HepG2 (cell line): Measurements from ENCODE around the gene FKBP1A. TPM values are rescaled to one million over a fixed set of nuclear protein-coding genes. Genes with fewer than 3 reads are reported as not detected.

Source experiments
- AGO2 ChIP-seq: fragments of 200-400 bp; formaldehyde crosslinking; optimal IDR thresholded peaks from 2 replicates; pipeline ENCODE3; 2017; ENCODE audit warnings: mild to moderate bottlenecking, low read depth, low read length, moderate library complexity
- ARHGAP35 ChIP-seq: sonication (generic); formaldehyde crosslinking; IDR thresholded peaks from 2 replicates; pipeline ENCODE4 v1.9.0; 2022; ENCODE audit warnings: mild to moderate bottlenecking, inconsistent platforms, moderate library complexity, missing genetic modification reagents, borderline replicate concordance
- CEBPB ChIP-seq: IDR thresholded peaks from 2 replicates; pipeline ENCODE4 v1.6.1; 2011; ENCODE audit warnings: low read depth, low read length, improper control_type of control experiment, borderline replicate concordance
- CEBPG ChIP-seq: IDR thresholded peaks from 2 replicates; pipeline ENCODE4 v1.6.1; 2016
- FOXA1 ChIP-seq, 2 experiments: fragments of 450-650 bp in 1 of 2; sonication (generic) in 1 of 2; formaldehyde crosslinking in 1 of 2; IDR thresholded peaks; 2 replicates each; pipeline versions ENCODE4 v1.4.0 to v1.6.1; 2016 to 2020; ENCODE audit warnings: missing genetic modification reagents in 1 of 2
- HNRNPH1 ChIP-seq: fragments of 200-400 bp; formaldehyde crosslinking; optimal IDR thresholded peaks from 2 replicates; pipeline ENCODE3; 2017; ENCODE audit warnings: mild to moderate bottlenecking, low read depth, low read length
- JUN ChIP-seq: sonication (generic); formaldehyde crosslinking; IDR thresholded peaks from 2 replicates; pipeline ENCODE4 v1.4.0; 2020; ENCODE audit warnings: mild to moderate bottlenecking, missing genetic modification reagents
- JUNB ChIP-seq: sonication (generic); formaldehyde crosslinking; IDR thresholded peaks from 2 replicates; pipeline ENCODE4 v1.8.0; 2022; ENCODE audit warnings: missing genetic modification reagents, mild to moderate bottlenecking, borderline replicate concordance
- KAT7 ChIP-seq: IDR thresholded peaks from 2 replicates; pipeline ENCODE4 v1.6.1; 2018; ENCODE audit warnings: borderline replicate concordance, missing compliant biosample characterization
- NONO ChIP-seq, 2 experiments: fragments of 450-650 bp in 1 of 2; sonication (generic) in 1 of 2; formaldehyde crosslinking in 1 of 2; IDR thresholded peaks in 1 of 2; conservative IDR thresholded peaks in 1 of 2; 2 replicates each; pipeline versions ENCODE4 v1.6.1 to v1.8.0; 2017 to 2022; ENCODE audit warnings: mild to moderate bottlenecking in 1 of 2, missing genetic modification reagents in 1 of 2, moderate library complexity in 1 of 2
- POLR2A ChIP-seq, 2 experiments: IDR thresholded peaks; 2 replicates each; pipeline ENCODE4 v1.6.1; 2011; ENCODE audit warnings: low read depth in 2 of 2, low read length in 2 of 2, mild to moderate bottlenecking in 1 of 2, moderate library complexity in 1 of 2; ENCODE audit not compliant: insufficient read depth in 1 of 2
- ZNF382 ChIP-seq: sonication (generic); formaldehyde crosslinking; IDR thresholded peaks from 2 replicates; pipeline ENCODE4 v1.5.0; 2020; ENCODE audit warnings: missing genetic modification reagents, mild to moderate bottlenecking, borderline replicate concordance
- polyA plus RNA-seq, 8 experiments: library from polyadenylated mRNA; depleted of rRNA in 3 of 8; stranded (reverse) in 7 of 8; unstranded in 1 of 8; fragments of >200 nt; fragmentation: Illumina TruSeq in 4 of 8; extraction: Trizol in 4 of 8; gene quantifications; 2 replicates each; pipeline versions ENCODE4 v1.2.1 to v1.2.3, GENCODE V29; 2011 to 2016; ENCODE audit warnings: low read depth in 4 of 8, missing spikeins in 1 of 8, mixed read lengths in 1 of 8; ENCODE audit not compliant: insufficient read depth in 1 of 8
- total RNA-seq, 5 experiments: library from RNA; depleted of rRNA; stranded (reverse); fragments of >200 nt; fragmentation: Illumina TruSeq; extraction: Trizol; gene quantifications; 2 replicates each; pipeline ENCODE4 v1.2.3, GENCODE V29; 2016; ENCODE audit warnings: low read depth in 1 of 5
- TF ChIP-seq, protein P1 (sequence below): sonication (generic); formaldehyde crosslinking; IDR thresholded peaks from 2 replicates; pipeline ENCODE4 v1.4.0; 2020; ENCODE audit warnings: missing genetic modification reagents, borderline replicate concordance
- TF ChIP-seq, protein P2 (sequence below): sonication (generic); formaldehyde crosslinking; IDR thresholded peaks from 2 replicates; pipeline ENCODE4 v1.5.0; 2020; ENCODE audit warnings: mild to moderate bottlenecking, missing genetic modification reagents
- TF ChIP-seq, protein P3 (sequence below): sonication (generic); formaldehyde crosslinking; IDR thresholded peaks from 2 replicates; pipeline ENCODE4 v1.8.1; 2023; ENCODE audit warnings: missing genetic modification reagents, mild to moderate bottlenecking, borderline replicate concordance
- TF ChIP-seq, protein P4 (sequence below): sonication (generic); formaldehyde crosslinking; IDR thresholded peaks from 2 replicates; pipeline ENCODE4 v1.8.0; 2022; ENCODE audit warnings: missing genetic modification reagents, mild to moderate bottlenecking, moderate library complexity, borderline replicate concordance
- TF ChIP-seq, protein P5 (sequence below): sonication (generic); formaldehyde crosslinking; IDR thresholded peaks from 2 replicates; pipeline ENCODE4 v1.5.0; 2020; ENCODE audit warnings: mild to moderate bottlenecking, missing genetic modification reagents

The FKBP1A gene
- total and polyA plus RNA-seq, 2 of the 13 experiments (the other 11 are each of a cell fraction or from before 2014, with no cell fraction given), result 119 to 468 TPM

DNA sequence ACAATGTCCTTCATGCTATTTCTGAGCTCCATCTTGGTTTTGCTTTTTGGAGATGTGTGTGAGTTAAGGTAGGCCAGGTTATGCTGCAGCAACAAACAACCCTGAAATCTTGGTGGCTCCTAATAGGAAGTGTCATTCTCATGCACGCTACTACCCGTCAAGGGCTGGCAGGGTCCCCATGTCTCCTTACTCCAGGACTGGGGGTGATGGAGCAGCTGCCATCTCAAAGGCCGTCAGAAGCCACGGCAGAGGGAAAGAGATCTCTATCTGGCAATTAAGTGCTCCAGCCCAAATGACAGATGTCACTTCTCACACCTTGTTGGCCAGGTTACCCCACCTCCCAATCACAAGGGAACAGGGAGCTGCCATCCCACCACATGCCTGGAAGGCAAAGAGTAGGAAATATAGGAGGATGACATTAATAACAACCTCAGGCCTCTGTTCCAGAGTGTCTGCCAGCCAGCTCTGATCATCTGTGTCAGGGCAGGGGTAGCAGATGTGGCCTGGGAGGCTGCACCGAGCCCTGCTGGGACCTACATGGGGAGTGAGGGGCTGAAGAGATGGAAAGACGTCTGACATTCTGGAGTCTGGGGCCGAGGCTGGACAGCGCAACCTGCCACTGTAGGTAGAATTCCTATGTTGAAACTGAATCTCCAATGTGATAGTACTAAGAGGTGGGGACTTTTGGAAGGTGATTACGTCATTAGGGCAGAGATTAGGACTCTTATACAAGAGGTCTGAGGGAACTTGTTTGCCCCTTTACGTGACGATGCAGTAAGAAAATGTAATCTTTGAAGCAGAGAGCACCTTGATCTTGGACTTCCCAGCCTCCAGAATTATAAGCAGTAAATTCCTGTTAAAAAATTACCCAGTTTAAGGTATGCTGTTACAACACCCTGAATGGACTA, 59.1 kb downstream of the FKBP1A start (continued):
- TF ChIP-seq FOXA1 (IDR thresholded peaks at IDR 0.05), result no peak
- no peak for TF ChIP-seq FOXA1 (CRISPR knock-in tag; IDR thresholded peaks at IDR 0.05)
- 0 out of 2 replicates have a peak, but pooled peaks have one; percentile 14 for TF ChIP-seq JUNB (CRISPR knock-in tag)
- 0 out of 2 replicates have a peak, but pooled peaks have one; percentile 23 for TF ChIP-seq CEBPG (CRISPR knock-in tag)
- 0 out of 4 replicates have a peak, but pooled peaks of 1 of the 2 experiments have one; percentile 27 for TF ChIP-seq POLR2A (IDR thresholded peaks at IDR 0.05; ENCODE audit: insufficient read depth in 1 of 2, low read depth in 2 of 2, low read length in 2 of 2)
- TF ChIP-seq AGO2, result peak; percentile 52
- TF ChIP-seq, protein P1, sequence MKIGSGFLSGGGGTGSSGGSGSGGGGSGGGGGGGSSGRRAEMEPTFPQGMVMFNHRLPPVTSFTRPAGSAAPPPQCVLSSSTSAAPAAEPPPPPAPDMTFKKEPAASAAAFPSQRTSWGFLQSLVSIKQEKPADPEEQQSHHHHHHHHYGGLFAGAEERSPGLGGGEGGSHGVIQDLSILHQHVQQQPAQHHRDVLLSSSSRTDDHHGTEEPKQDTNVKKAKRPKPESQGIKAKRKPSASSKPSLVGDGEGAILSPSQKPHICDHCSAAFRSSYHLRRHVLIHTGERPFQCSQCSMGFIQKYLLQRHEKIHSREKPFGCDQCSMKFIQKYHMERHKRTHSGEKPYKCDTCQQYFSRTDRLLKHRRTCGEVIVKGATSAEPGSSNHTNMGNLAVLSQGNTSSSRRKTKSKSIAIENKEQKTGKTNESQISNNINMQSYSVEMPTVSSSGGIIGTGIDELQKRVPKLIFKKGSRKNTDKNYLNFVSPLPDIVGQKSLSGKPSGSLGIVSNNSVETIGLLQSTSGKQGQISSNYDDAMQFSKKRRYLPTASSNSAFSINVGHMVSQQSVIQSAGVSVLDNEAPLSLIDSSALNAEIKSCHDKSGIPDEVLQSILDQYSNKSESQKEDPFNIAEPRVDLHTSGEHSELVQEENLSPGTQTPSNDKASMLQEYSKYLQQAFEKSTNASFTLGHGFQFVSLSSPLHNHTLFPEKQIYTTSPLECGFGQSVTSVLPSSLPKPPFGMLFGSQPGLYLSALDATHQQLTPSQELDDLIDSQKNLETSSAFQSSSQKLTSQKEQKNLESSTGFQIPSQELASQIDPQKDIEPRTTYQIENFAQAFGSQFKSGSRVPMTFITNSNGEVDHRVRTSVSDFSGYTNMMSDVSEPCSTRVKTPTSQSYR, result no peak
- TF ChIP-seq, protein P2, sequence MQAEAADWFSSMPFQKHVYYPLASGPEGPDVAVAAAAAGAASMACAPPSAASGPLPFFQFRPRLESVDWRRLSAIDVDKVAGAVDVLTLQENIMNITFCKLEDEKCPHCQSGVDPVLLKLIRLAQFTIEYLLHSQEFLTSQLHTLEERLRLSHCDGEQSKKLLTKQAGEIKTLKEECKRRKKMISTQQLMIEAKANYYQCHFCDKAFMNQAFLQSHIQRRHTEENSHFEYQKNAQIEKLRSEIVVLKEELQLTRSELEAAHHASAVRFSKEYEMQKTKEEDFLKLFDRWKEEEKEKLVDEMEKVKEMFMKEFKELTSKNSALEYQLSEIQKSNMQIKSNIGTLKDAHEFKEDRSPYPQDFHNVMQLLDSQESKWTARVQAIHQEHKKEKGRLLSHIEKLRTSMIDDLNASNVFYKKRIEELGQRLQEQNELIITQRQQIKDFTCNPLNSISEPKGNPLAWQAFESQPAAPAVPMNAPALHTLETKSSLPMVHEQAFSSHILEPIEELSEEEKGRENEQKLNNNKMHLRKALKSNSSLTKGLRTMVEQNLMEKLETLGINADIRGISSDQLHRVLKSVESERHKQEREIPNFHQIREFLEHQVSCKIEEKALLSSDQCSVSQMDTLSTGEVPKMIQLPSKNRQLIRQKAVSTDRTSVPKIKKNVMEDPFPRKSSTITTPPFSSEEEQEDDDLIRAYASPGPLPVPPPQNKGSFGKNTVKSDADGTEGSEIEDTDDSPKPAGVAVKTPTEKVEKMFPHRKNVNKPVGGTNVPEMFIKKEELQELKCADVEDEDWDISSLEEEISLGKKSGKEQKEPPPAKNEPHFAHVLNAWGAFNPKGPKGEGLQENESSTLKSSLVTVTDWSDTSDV (CRISPR knock-in tag), result no peak
- no peak for TF ChIP-seq JUN (CRISPR knock-in tag)
- 0 out of 2 replicates have a peak, but pooled peaks have one; percentile 37 for TF ChIP-seq ARHGAP35 (CRISPR knock-in tag)
- TF ChIP-seq, protein P3, sequence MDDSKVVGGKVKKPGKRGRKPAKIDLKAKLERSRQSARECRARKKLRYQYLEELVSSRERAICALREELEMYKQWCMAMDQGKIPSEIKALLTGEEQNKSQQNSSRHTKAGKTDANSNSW, result no peak
- TF ChIP-seq KAT7, result no peak
- no peak for TF ChIP-seq ZNF382
- TF ChIP-seq CEBPB, result peak; percentile 48
- no peak for TF ChIP-seq HNRNPH1
- TF ChIP-seq, protein P4, sequence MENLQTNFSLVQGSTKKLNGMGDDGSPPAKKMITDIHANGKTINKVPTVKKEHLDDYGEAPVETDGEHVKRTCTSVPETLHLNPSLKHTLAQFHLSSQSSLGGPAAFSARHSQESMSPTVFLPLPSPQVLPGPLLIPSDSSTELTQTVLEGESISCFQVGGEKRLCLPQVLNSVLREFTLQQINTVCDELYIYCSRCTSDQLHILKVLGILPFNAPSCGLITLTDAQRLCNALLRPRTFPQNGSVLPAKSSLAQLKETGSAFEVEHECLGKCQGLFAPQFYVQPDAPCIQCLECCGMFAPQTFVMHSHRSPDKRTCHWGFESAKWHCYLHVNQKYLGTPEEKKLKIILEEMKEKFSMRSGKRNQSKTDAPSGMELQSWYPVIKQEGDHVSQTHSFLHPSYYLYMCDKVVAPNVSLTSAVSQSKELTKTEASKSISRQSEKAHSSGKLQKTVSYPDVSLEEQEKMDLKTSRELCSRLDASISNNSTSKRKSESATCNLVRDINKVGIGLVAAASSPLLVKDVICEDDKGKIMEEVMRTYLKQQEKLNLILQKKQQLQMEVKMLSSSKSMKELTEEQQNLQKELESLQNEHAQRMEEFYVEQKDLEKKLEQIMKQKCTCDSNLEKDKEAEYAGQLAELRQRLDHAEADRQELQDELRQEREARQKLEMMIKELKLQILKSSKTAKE (CRISPR knock-in tag), result no peak
- TF ChIP-seq, protein P5, sequence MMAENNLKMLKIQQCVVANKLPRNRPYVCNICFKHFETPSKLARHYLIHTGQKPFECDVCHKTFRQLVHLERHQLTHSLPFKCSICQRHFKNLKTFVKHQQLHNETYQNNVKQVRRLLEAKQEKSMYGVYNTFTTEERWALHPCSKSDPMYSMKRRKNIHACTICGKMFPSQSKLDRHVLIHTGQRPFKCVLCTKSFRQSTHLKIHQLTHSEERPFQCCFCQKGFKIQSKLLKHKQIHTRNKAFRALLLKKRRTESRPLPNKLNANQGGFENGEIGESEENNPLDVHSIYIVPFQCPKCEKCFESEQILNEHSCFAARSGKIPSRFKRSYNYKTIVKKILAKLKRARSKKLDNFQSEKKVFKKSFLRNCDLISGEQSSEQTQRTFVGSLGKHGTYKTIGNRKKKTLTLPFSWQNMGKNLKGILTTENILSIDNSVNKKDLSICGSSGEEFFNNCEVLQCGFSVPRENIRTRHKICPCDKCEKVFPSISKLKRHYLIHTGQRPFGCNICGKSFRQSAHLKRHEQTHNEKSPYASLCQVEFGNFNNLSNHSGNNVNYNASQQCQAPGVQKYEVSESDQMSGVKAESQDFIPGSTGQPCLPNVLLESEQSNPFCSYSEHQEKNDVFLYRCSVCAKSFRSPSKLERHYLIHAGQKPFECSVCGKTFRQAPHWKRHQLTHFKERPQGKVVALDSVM (CRISPR knock-in tag), result no peak
- no peak for TF ChIP-seq NONO (IDR thresholded peaks at IDR 0.05)
- TF ChIP-seq NONO (CRISPR knock-in tag; conservative IDR thresholded peaks at IDR 0.05), result 0 out of 2 replicates have a peak, but pooled peaks have one; percentile 25
